Transverse colon (tissue), 4 donors: Measurements from ENCODE around the gene STEAP3. TPM values are rescaled to one million over a fixed set of nuclear protein-coding genes. Genes with fewer than 3 reads are reported as not detected.

Experiments used
- DNase-seq: peaks from one replicate; pipeline ENCODE4 v3.0.0-alpha.2; 2019
- H3K27ac ChIP-seq, 4 donors: fragments of 200-600 bp; sonication (generic); 2 replicates each; pipeline ENCODE4 v1.5.1; 2016 to 2018; ENCODE audit warnings: inconsistent platforms in 4 of 4
- H3K27me3 ChIP-seq: fragments of 200-600 bp; sonication (generic); 2 replicates; pipeline ENCODE4 v1.5.1; 2017; ENCODE audit warnings: inconsistent platforms
- H3K36me3 ChIP-seq, 4 donors: fragments of 200-600 bp; sonication (generic); 2 replicates each; pipeline ENCODE4 v1.5.1; 2017 to 2019; ENCODE audit warnings: inconsistent platforms in 4 of 4
- H3K4me1 ChIP-seq, 4 donors: fragments of 200-600 bp; sonication (generic); 2 replicates each; pipeline ENCODE4 v1.5.1; 2017 to 2020; ENCODE audit warnings: inconsistent platforms in 4 of 4
- H3K4me3 ChIP-seq, 4 donors: fragments of 200-600 bp; sonication (generic); 1 replicate in 1 of 4; 2 replicates in 3 of 4; pipeline versions ENCODE4 v1.5.1 to v1.6.1; 2017 to 2019; ENCODE audit warnings: inconsistent platforms in 4 of 4
- H3K9me3 ChIP-seq, 2 donors: fragments of 200-600 bp; sonication (generic); 2 replicates each; pipeline ENCODE4 v1.5.1; 2017 to 2019; ENCODE audit warnings: inconsistent platforms in 2 of 2
- CTCF ChIP-seq, 5 experiments: fragments of 200-600 bp in 3 of 5; fragments of 450-650 bp in 2 of 5; sonication (generic) in 3 of 5; IDR thresholded peaks; 1 replicate in 2 of 5; 2 replicates in 3 of 5; pipeline ENCODE4 v1.5.1; 2016 to 2017; ENCODE audit warnings: antibody characterized with exemption in 5 of 5, inconsistent platforms in 3 of 5, mild to moderate bottlenecking in 2 of 5, moderate library complexity in 1 of 5
- EP300 ChIP-seq: sonication (generic); formaldehyde crosslinking; IDR thresholded peaks from one replicate; pipeline ENCODE4 v1.6.1; 2017; ENCODE audit warnings: antibody characterized with exemption, low read depth
- POLR2A ChIP-seq: fragments of 450-650 bp; IDR thresholded peaks from one replicate; pipeline ENCODE4 v1.6.1; 2016; ENCODE audit warnings: antibody characterized with exemption, mild to moderate bottlenecking, moderate library complexity
- POLR2AphosphoS5 ChIP-seq, 3 donors: sonication (generic); formaldehyde crosslinking; IDR thresholded peaks; one replicate each; pipeline ENCODE4 v1.6.1; 2016; ENCODE audit warnings: antibody characterized with exemption in 3 of 3
- WGBS, 2 donors: methylation state at CpG; one replicate each; pipeline ENCODE4 v1.1.5; 2018; ENCODE audit warnings: low coverage in 1 of 2; 5-methylcytosine and 5-hydroxymethylcytosine counted together
- in situ Hi-C, 4 donors: fragments of 200-750 bp; cut with MboI; loops; one replicate each; pipeline versions ENCODE4 v1.15.0 to v1.15.1; 2017; ENCODE audit warnings: low sequenced_read_pairs in 3 of 4, low pct_ligation_motif_present in 1 of 4, low pct_unique_long_range_greater_than_20kb in 1 of 4
- intact Hi-C: fragments of 100-400 bp; cut with DNase I; formaldehyde crosslinking; loops from one replicate; pipeline ENCODE4 v1.15.1; 2023; ENCODE audit warnings: low total_unique reads
- total RNA-seq, 4 donors: library from RNA; depleted of rRNA; stranded (reverse); fragments of >200 nt; gene quantifications; one replicate each; pipeline ENCODE4 v1.1.0, GENCODE V29; 2016

Gene STEAP3
- total RNA-seq, 4 donors from 2014 or later: 23.3 to 54.3 (median 37.6) TPM

DNA sequence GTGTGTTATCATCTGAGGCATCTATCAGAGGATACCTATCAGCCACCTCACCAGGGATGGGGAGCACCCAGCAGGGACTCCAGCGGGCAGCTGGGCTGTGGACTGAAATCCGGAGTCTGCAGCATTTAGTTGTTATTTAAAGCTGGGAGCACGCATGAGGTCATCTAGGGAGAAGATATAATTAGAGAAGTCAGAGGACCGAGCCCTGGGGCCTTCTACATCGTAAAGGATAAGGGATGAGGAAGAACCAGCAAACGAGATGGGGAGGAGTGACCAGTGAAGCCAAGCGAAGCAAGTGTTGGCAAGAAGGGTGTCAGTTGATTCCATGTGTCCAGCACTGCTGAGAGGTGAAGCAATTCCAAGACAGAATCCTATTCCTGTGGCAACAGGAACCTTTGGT lies 70.3 kb downstream of the STEAP3 start:
- no peaks in the 10 kb centered on the region for H3K9me3 ChIP-seq
- H3K4me1 ChIP-seq: peaks cover 0 to 9% (median 0%) of the 10 kb centered on the region in 4 donors
- intact Hi-C loops (loop anchor here (10.0 kb wide), 1 partner anchor 409 kb away; no protein-coding TSS in a partner anchor), in situ Hi-C loops (loop anchor here in 3 of 4 donors (25.0 kb wide), 2 partner anchors 282 to 407 kb away; no protein-coding TSS in a partner anchor)
- no peak overlapping the region for H3K4me3 ChIP-seq
- WGBS, 2 donors: 73 to 79% methylated on average over 7 of the region's 7 CpGs
- no peak for DNase-seq
- H3K27me3 ChIP-seq: no peaks in the 10 kb centered on the region
- no peaks in the 10 kb centered on the region for H3K36me3 ChIP-seq
- no peak for TF ChIP-seq POLR2A
- no peak for TF ChIP-seq POLR2AphosphoS5 (IDR thresholded peaks at IDR 0.05)
- no peak for TF ChIP-seq CTCF (IDR thresholded peaks at IDR 0.05)
- no peak for TF ChIP-seq EP300
- H3K27ac ChIP-seq: no peak overlapping the region

DNA sequence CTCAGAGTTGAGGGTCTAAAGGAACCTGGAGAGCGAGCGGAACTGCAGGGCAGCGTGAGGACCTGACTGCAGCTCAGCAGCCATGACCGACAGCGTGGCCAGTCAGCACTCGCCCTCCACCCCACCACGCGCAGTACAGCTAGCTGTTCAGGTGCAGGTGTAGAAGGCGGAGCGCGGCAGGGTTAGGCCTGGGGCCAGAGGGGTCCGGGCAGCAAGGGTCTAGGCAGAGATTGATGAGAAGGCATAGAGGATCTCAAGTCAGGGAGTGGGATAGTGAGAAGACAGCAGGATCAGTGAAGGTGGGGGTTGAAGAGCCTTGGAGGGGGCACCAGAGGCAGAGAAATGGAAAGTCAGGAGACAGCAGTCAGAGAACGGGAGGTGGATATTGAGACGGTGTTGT lies 71.0 kb downstream of the STEAP3 start:
- Histone ChIP-seq H3K27me3 (no peaks in the 10 kb centered on the region), H3K36me3 (no peaks in the 10 kb centered on the region), H3K4me1 (peaks cover 0 to 3% (median 0%) of the 10 kb centered on the region in 4 donors), H3K9me3 (no peaks in the 10 kb centered on the region), H3K27ac (no peak overlapping the region), H3K4me3 (no peak overlapping the region)
- DNase-seq: no peak
- in situ Hi-C loops (loop anchor here in 3 of 4 donors (25.0 kb wide), 2 partner anchors 282 to 407 kb away; no protein-coding TSS in a partner anchor), intact Hi-C loops (loop anchor here (10.0 kb wide), 1 partner anchor 410 kb away; no protein-coding TSS in a partner anchor)
- no peak for TF ChIP-seq EP300
- no peak for TF ChIP-seq CTCF (IDR thresholded peaks at IDR 0.05)
- no peak for TF ChIP-seq POLR2A
- TF ChIP-seq POLR2AphosphoS5 (IDR thresholded peaks at IDR 0.05): no peak
- WGBS, 2 donors: 89 to 90% methylated on average over 14 of the region's 14 CpGs

DNA sequence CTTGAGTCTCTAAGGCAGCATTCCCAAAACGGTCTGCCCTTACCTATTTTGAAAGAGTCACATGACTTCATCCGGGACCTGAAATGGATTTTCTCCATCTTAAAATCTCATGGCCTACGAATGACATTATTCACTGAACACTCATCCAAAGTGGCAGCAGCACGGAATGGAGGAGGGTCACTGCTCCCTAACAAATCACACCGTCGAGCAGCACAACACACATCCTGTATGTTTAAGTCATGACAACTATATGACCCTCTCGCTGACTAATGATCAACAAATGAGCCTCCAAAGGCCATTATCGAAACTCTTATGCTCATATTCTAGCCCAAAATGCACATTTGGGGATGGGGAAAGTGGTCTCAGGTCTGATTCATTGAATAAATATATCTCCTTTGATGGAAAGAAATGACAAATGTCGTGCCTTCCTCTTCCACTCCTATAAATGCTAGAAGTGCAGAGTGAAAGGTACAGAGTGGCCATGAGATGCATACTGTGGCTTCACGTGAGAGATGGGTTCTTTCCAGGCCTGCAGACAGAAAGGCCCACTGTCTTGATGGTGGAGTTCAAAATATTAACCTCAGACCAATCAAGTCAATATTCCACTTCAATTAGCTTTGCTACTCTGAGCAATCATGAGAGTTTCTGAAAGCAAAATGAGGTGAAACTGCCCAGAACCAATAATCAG lies 72.2 kb downstream of the STEAP3 start:
- in situ Hi-C loops: loop anchor here in 3 of 4 donors (25.0 kb wide), 2 partner anchors 284 to 409 kb away; no protein-coding TSS in a partner anchor
- DNase-seq: no peak
- WGBS, 2 donors: 76 to 81% methylated on average over 8 to 10 of the region's 10 CpGs

More for the DNA sequence above, 72.2 kb downstream of the STEAP3 start:
- Histone ChIP-seq H3K4me1 (peaks cover 0 to 2% (median 0%) of the 10 kb centered on the region in 4 donors), H3K4me3 (no peak overlapping the region), H3K9me3 (no peaks in the 10 kb centered on the region), H3K36me3 (no peaks in the 10 kb centered on the region), H3K27ac (no peak overlapping the region), H3K27me3 (no peaks in the 10 kb centered on the region)
- intact Hi-C loops: loop anchor here (10.0 kb wide), 1 partner anchor 411 kb away; no protein-coding TSS in a partner anchor
- TF ChIP-seq EP300 (no peak), CTCF (IDR thresholded peaks at IDR 0.05) (no peak), POLR2AphosphoS5 (IDR thresholded peaks at IDR 0.05) (no peak), POLR2A (no peak)
